H54 (cell line): ENCODE measurements around the gene MGMT.

ENCODE experiments used
- DNase-seq: peaks from one replicate; pipeline ENCODE4 v3.0.0; 2011; ENCODE audit warnings: low spot score, mixed read lengths; ENCODE audit not compliant: insufficient read length
- FAIRE-seq: peaks from 3 replicates; lab custom pipeline; 2011; peaks lifted over from hg19 to GRCh38; lab: Jason Lieb, UNC
- POLR2A ChIP-seq: IDR thresholded peaks from 2 replicates; pipeline ENCODE4 v1.6.1; 2011; ENCODE audit warnings: low read depth, mild to moderate bottlenecking, low read length

The MGMT gene

DNA sequence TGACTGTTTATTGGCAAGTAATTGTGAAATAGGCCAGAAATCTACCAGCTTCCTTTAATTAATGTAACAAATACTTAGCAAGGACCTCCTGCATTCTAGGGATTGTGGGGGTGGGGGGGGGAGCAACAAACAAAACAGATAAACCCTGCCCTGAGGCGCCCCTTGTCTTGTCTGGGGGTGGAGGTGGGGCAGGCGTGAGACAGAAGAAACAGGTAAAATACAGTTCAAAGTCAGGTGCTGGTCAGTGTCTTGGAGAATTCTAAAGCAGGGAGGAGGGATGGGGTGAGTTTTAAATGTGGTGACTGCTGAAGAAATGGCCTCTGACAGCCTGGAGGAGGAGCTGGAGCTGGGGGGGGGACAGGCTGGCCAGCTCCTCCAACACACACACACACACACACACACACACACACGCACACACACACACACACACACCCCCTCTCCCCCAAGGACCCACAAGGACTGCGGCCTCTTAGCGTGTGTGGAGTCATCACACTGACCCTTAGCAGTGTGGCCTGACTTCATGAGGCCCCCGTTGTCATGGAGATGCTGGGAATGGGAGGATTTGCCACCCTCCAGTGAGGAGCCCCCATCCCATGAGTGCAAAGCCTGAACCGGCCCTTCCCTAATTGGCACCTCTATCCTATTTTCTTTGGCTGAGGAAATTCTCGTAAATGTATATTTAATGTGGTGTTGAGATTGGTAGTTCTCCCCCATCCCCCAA lies 190.4 kb downstream of the MGMT start:
- FAIRE-seq (no peak), DNase-seq (no peak)
- TF ChIP-seq POLR2A, result no peak

DNA sequence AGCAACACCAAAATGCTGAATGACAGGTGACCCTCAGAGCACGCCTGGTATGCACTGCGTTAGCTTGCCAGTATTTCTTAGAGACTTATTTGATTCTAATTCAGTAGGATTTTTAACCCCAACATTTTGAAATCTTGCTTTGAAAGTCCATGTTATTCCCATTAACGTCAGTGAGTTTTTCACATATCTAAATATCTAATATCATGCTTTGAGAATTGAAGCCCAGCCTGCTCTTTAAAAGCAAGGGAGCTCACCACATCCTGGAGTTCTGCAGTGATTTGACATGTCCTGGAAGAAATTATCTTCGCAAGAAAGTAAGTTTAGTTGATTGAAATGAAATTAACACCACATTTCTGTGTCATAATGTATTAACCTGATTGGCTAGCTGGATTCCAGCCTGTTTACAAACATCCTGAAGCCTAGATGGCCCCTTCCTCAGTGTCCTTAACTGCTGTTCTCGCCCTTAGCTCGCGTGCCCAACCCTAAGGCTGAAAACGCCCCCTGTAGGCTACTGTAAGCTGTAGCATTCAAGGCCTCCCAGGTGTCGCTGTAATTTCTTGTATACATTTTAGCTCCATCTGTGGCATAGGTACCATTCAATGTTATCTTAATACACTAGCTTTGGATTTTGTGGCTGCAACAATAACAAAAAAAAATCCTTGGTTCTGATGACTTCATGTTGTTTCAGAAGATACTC lies 191.5 kb downstream of the MGMT start:
- DNase-seq (no peak), FAIRE-seq (no peak)
- no peak for TF ChIP-seq POLR2A

DNA sequence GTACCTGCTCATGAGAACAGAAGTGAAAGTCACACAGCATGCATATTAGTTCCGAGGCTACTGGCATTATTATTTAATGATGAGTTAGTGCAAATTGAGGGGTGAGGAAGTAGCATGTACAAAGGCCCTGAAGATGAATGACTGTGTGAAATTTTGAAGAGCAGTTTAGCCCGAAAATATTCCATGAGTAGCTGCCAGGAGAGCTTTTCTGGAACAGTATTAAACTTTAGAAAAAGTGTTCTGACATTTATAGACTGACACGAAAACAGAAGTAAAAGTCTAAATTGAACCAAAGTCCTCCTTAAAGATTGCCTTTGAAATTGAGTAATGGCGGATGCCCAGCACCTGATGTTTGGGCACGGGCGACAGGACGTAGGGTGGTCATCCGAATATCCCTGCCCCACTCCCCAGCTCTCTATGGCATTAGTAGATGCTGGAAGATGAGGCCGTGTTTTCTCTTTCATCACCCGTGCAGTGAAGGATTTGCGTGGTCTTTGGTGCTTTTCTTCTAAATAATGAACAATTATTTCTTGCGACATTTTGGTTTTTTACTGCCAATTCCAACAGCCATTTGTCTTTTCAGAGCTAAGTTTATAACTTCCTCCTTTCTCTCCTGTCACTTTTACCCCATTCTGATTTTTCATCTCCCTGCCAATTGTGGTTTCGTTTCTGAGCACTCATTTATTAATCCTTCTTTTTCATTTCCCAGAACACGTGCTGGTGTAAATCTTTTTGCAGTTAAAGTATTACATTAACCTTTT lies 192.6 kb downstream of the MGMT start:
- FAIRE-seq (no peak), DNase-seq (no peak)

DNA sequence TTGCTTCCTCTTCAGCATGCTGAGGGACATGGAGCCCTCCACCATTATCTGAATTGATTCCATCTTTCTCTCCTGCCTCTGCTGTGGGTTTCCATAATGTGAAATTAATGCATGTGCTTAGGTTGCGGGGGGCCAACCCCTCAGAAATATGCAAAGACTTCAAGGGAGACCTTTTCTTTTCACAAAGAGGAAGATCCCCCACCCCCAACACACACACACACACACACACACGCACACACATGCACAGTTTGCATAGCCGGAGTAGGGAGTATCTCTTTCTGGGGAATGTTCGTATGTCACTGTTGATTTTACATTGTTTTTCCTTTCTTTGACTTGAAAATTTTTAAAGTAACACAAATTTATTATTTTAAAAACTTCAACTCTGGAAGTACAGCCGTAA lies 193.5 kb downstream of the MGMT start:
- TF ChIP-seq POLR2A, result no peak
- no peak for DNase-seq
- no peak for FAIRE-seq

More for the DNA sequence above, 192.6 kb downstream of the MGMT start:
- no peak for TF ChIP-seq POLR2A

- FAIRE-seq (no peak), DNase-seq (no peak)
- no peak for TF ChIP-seq POLR2A
Measured at GRCh38 chr10:129662426-129662825, 195.4 kb downstream of the MGMT start.

GRCh38 chr10:129670124-129670523 lies 203.1 kb downstream of the MGMT start:
- DNase-seq (no peak), FAIRE-seq (no peak)
- TF ChIP-seq POLR2A, result no peak

GRCh38 chr10:129673292-129673691 lies 206.3 kb downstream of the MGMT start:
- TF ChIP-seq POLR2A, result no peak
- FAIRE-seq, result no peak
- no peak for DNase-seq

GRCh38 chr10:129675027-129675769 lies 208.2 kb downstream of the MGMT start:
- FAIRE-seq, result no peak

DNA sequence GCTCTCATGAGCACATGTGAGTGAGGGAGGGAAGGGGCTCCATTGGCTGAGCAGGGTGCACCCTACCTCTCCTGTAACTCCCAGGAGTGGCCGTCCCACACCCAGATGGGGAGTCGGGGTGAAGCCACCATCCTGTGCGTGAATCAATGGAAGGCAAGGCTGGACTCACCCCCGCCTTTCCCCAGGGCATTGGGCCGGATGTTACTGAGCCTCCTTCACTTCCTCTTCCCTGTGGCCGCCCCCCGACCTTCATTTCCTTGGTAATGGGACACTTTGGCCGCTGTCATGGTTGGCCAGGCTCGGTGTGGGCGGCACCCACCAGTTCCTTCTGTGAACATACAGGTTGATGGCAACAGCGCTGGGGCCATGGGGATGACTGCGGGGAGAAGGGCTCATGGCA lies 209.0 kb downstream of the MGMT start:
- DNase-seq, result no peak
- no peak for FAIRE-seq
- TF ChIP-seq POLR2A, result no peak

More at GRCh38 chr10:129675027-129675769, 208.2 kb downstream of the MGMT start:
- TF ChIP-seq POLR2A, result no peak
- DNase-seq, result no peak

- FAIRE-seq (no peak), DNase-seq (no peak)
- TF ChIP-seq POLR2A, result no peak
Measured at GRCh38 chr10:129677377-129677927, 210.4 kb downstream of the MGMT start.

- no peak for FAIRE-seq
- no peak for DNase-seq
- no peak for TF ChIP-seq POLR2A
Measured at GRCh38 chr10:129678186-129678585, 211.1 kb downstream of the MGMT start.

DNA sequence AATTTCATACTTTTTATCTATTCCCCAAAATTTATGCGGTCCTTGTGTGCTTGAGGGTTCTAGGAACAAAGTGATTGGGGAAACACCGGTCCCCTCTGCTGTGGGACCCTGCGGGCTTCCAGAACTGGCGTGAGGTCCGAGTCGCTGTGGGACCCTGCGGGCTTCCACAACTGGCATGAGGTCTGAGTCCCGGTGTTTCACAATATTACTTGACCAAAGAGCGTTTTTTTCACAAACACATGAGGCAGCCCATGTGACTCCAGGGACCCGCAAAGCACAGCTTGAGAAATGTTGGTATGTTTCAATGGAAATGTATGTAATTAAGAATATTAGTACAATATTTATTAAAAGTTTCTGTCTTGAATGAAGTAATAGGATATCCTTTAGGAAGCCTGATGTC lies 212.2 kb downstream of the MGMT start:
- no peak for TF ChIP-seq POLR2A
- FAIRE-seq, result no peak
- DNase-seq, result no peak

GRCh38 chr10:129680661-129681344 lies 213.8 kb downstream of the MGMT start:
- TF ChIP-seq POLR2A, result no peak
- no peak for FAIRE-seq
- no peak for DNase-seq
